Neural cell (in vitro differentiated cells): ENCODE data around the gene PLA2G15. TPM values are rescaled to one million over a fixed set of nuclear protein-coding genes. Genes with fewer than 3 reads are reported as not detected.

ENCODE experiments used
- H2AFZ ChIP-seq: fragments of 200-600, 300-800 bp; sonication (generic), shearing (Covaris generic); 2 replicates; pipeline ENCODE4 v1.6.0; 2014; ENCODE audit warnings: low read depth, mild to moderate bottlenecking, antibody characterized with exemption, low read length, moderate library complexity
- H3F3A ChIP-seq: fragments of 200-600 bp; shearing (Covaris generic); 2 replicates; pipeline ENCODE4 v1.6.1; 2016; ENCODE audit warnings: mild to moderate bottlenecking, moderate library complexity, mixed read lengths, antibody characterized with exemption, low read length; ENCODE audit not compliant: insufficient read depth, poor library complexity, severe bottlenecking
- H3K27ac ChIP-seq: fragments of 200-600, 300-800 bp; sonication (generic), shearing (Covaris generic); 2 replicates; pipeline ENCODE4 v1.5.1; 2014; ENCODE audit warnings: mild to moderate bottlenecking, low read length, moderate library complexity
- H3K27me3 ChIP-seq: fragments of 300-800, 200-600 bp; sonication (generic), shearing (Covaris generic); 2 replicates; pipeline ENCODE4 v1.6.0; 2014; ENCODE audit warnings: mild to moderate bottlenecking, low read depth, low read length, moderate library complexity; ENCODE audit not compliant: insufficient read depth
- H3K36me3 ChIP-seq: fragments of 300-800, 200-600 bp; sonication (generic), shearing (Covaris generic); 2 replicates; pipeline ENCODE4 v1.5.1; 2014; ENCODE audit warnings: mild to moderate bottlenecking, antibody characterized with exemption, low read length, moderate library complexity; ENCODE audit not compliant: insufficient read depth
- H3K4me2 ChIP-seq: fragments of 300-800, 200-600 bp; sonication (generic), shearing (Covaris generic); 2 replicates; pipeline ENCODE4 v1.6.0; 2014; ENCODE audit warnings: mild to moderate bottlenecking, low read length
- H3K4me3 ChIP-seq: fragments of 300-800, 200-600 bp; sonication (generic), shearing (Covaris generic); 2 replicates; pipeline ENCODE4 v1.5.1; 2014; ENCODE audit warnings: mild to moderate bottlenecking, low read length, moderate library complexity
- H3K79me2 ChIP-seq: fragments of 200-600 bp; shearing (Covaris generic); replicated peaks from 2 replicates; pipeline ENCODE4 v1.6.0; 2014; ENCODE audit warnings: mild to moderate bottlenecking, low read length, moderate library complexity; ENCODE audit not compliant: insufficient read depth
- H3K9ac ChIP-seq: fragments of 300-800, 200-600 bp; sonication (generic), shearing (Covaris generic); 2 replicates; pipeline ENCODE4 v1.6.1; 2016; ENCODE audit warnings: mild to moderate bottlenecking, low read length, mixed read lengths
- H3K9me2 ChIP-seq: fragments of 200-600 bp; shearing (Covaris generic); 2 replicates; pipeline ENCODE4 v1.6.1; 2016; ENCODE audit warnings: mild to moderate bottlenecking, low read length, mixed read lengths; ENCODE audit not compliant: insufficient read depth
- H3K9me3 ChIP-seq: fragments of 200-600, 300-800 bp; sonication (generic), shearing (Covaris generic); 2 replicates; pipeline ENCODE4 v1.6.1; 2016; ENCODE audit warnings: mild to moderate bottlenecking, mixed run types, low read length, moderate library complexity, mixed read lengths
- H4K20me1 ChIP-seq: fragments of 200-600 bp; shearing (Covaris generic); 2 replicates; pipeline ENCODE4 v1.6.1; 2016; ENCODE audit warnings: mild to moderate bottlenecking, mixed run types; ENCODE audit not compliant: insufficient read depth
- CTCF ChIP-seq: fragments of 450-650 bp; IDR thresholded peaks from 2 replicates; pipeline ENCODE4 v1.5.1; 2014; ENCODE audit warnings: antibody characterized with exemption, mild to moderate bottlenecking, moderate library complexity; ENCODE audit not compliant: poor library complexity, severe bottlenecking
- EP300 ChIP-seq: fragments of 450-650 bp; conservative IDR thresholded peaks from 2 replicates; pipeline ENCODE4 v1.6.1; 2014; ENCODE audit warnings: antibody characterized with exemption, mild to moderate bottlenecking, moderate library complexity; ENCODE audit not compliant: poor library complexity, severe bottlenecking
- EZH2 ChIP-seq: fragments of 200-600, 300-800 bp; shearing (Covaris generic), sonication (generic); IDR thresholded peaks from 2 replicates; pipeline ENCODE4 v1.6.1; 2014; ENCODE audit warnings: antibody characterized with exemption, low read length, borderline replicate concordance, mild to moderate bottlenecking; ENCODE audit not compliant: insufficient read depth, poor library complexity, severe bottlenecking
- MXI1 ChIP-seq: fragments of 450-650 bp; conservative IDR thresholded peaks from 2 replicates; pipeline ENCODE4 v1.6.1; 2014; ENCODE audit warnings: antibody characterized with exemption, mild to moderate bottlenecking; ENCODE audit not compliant: poor library complexity, severe bottlenecking
- POLR2AphosphoS5 ChIP-seq: IDR thresholded peaks from 2 replicates; pipeline ENCODE4 v1.6.1; 2012
- RAD21 ChIP-seq: fragments of 450-650 bp; conservative IDR thresholded peaks from 2 replicates; pipeline ENCODE4 v1.6.1; 2014; ENCODE audit warnings: antibody characterized with exemption, mild to moderate bottlenecking, moderate library complexity
- REST ChIP-seq: IDR thresholded peaks from 2 replicates; pipeline ENCODE4 v1.6.1; 2012; ENCODE audit warnings: borderline replicate concordance
- SMC3 ChIP-seq: fragments of 450-650 bp; conservative IDR thresholded peaks from 2 replicates; pipeline ENCODE4 v1.6.1; 2014; ENCODE audit warnings: antibody characterized with exemption, mild to moderate bottlenecking, moderate library complexity; ENCODE audit not compliant: poor library complexity
- TAF1 ChIP-seq: IDR thresholded peaks from 2 replicates; pipeline ENCODE4 v1.6.1; 2012; ENCODE audit warnings: low read depth
- polyA plus RNA-seq: library from polyadenylated mRNA; depleted of rRNA; stranded (reverse); fragments of >200 nt; gene quantifications from 2 replicates; pipeline ENCODE4 v1.2.3, GENCODE V29; 2014

PLA2G15 gene
- polyA plus RNA-seq, 1 donor from 2014 or later, result 19.6 TPM

GRCh38 chr16:68226116-68226515 is 19.1 kb upstream of the PLA2G15 start:
- Histone ChIP-seq H3K36me3 (no peaks in the 10 kb centered on the region), H2AFZ (no peak overlapping the region), H3F3A (no peaks in the 10 kb centered on the region), H4K20me1 (no peaks in the 10 kb centered on the region), H3K27me3 (no peaks in the 10 kb centered on the region), H3K9me2 (no peaks in the 10 kb centered on the region), H3K9ac (no peak overlapping the region), H3K9me3 (no peaks in the 10 kb centered on the region), H3K79me2 (no peaks in the 10 kb centered on the region), H3K4me2 (no peak overlapping the region), H3K4me3 (no peak overlapping the region), H3K27ac (no peak overlapping the region)
- TF ChIP-seq RAD21 (no peak), EP300 (no peak), POLR2AphosphoS5 (no peak), SMC3 (no peak), TAF1 (no peak), CTCF (no peak), REST (no peak)

GRCh38 chr16:68227183-68227793 is 17.9 kb upstream of the PLA2G15 start:
- Histone ChIP-seq H3K9me2 (no peaks in the 10 kb centered on the region), H4K20me1 (no peaks in the 10 kb centered on the region), H3F3A (no peaks in the 10 kb centered on the region), H3K4me3 (no peak overlapping the region), H3K27me3 (no peaks in the 10 kb centered on the region), H3K9ac (no peak overlapping the region), H3K4me2 (no peak overlapping the region), H3K79me2 (no peaks in the 10 kb centered on the region), H3K27ac (no peak overlapping the region), H3K9me3 (no peaks in the 10 kb centered on the region), H2AFZ (no peak overlapping the region), H3K36me3 (no peaks in the 10 kb centered on the region)
- TF ChIP-seq CTCF, result no peak
- TF ChIP-seq TAF1, result no peak
- TF ChIP-seq MXI1, result no peak
- no peak for TF ChIP-seq EP300
- TF ChIP-seq POLR2AphosphoS5, result no peak
- no peak for TF ChIP-seq EZH2
- no peak for TF ChIP-seq RAD21
- TF ChIP-seq REST, result no peak
- TF ChIP-seq SMC3, result no peak
